B cell (primary cell): Measurements from ENCODE around the gene NPRL2. TPM values are rescaled to one million over a fixed set of nuclear protein-coding genes. Genes with fewer than 3 reads are reported as not detected.

ENCODE experiments used
- ATAC-seq: fragments of 200-7000 bp; cut with Tn5 transposase; one replicate; pipeline ENCODE4 v1.10.0; 2021; ENCODE audit warnings: low read depth, mild to moderate bottlenecking, moderate number of reproducible peaks, moderate library complexity
- CTCF ChIA-PET: fragments of 350-600 bp; sonication (Branson Sonifier 250); formaldehyde crosslinking; loops from one replicate; lab custom pipeline; 2021; ENCODE audit warnings: antibody characterized with exemption, inconsistent platforms; lab: Charles Lee
- POLR2A ChIA-PET: fragments of 350-600 bp; sonication (Branson Sonifier 250); formaldehyde crosslinking; loops from one replicate; lab custom pipeline; 2021; ENCODE audit warnings: antibody characterized with exemption; lab: Charles Lee
- DNase-seq: peaks from one replicate; pipeline ENCODE4 v3.0.0; 2013
- H2AFZ ChIP-seq: 2 replicates; pipeline ENCODE4 v1.6.1; 2012; ENCODE audit warnings: mild to moderate bottlenecking, low read depth, low read length; ENCODE audit not compliant: insufficient read depth, poor library complexity, severe bottlenecking
- H3K27ac ChIP-seq, 2 donors: 1 replicate in 1 of 2; 2 replicates in 1 of 2; pipeline ENCODE4 v1.5.1; 2012 to 2013; ENCODE audit warnings: low read length in 2 of 2, mild to moderate bottlenecking in 2 of 2, moderate library complexity in 1 of 2
- H3K27me3 ChIP-seq, 4 experiments: fragments of 200-600 bp in 1 of 4; sonication (generic) in 1 of 4; replicated peaks in 1 of 4; 1 replicate in 2 of 4; 2 replicates in 2 of 4; pipeline versions ENCODE4 v1.6.1 to v1.7.0; 2013 to 2016; ENCODE audit warnings: low read length in 3 of 4, mild to moderate bottlenecking in 2 of 4, mixed read lengths in 1 of 4, moderate library complexity in 1 of 4; ENCODE audit not compliant: insufficient read depth in 4 of 4, control insufficient read depth in 3 of 4; ENCODE audit errors: control extremely low read depth in 1 of 4
- H3K36me3 ChIP-seq, 2 experiments: replicated peaks in 1 of 2; 1 replicate in 1 of 2; 2 replicates in 1 of 2; pipeline versions ENCODE4 v1.6.1 to v1.7.1; 2013; ENCODE audit warnings: low read length in 1 of 2; ENCODE audit not compliant: insufficient read depth in 2 of 2, control insufficient read depth in 1 of 2; ENCODE audit errors: control extremely low read depth in 1 of 2, extremely low read depth in 1 of 2
- H3K4me1 ChIP-seq, 2 donors: fragments of 200-600 bp in 1 of 2; sonication (generic) in 1 of 2; 1 replicate in 1 of 2; 2 replicates in 1 of 2; pipeline versions ENCODE4 v1.5.1 to v1.6.1; 2013 to 2017; ENCODE audit warnings: low read length in 2 of 2; ENCODE audit not compliant: control insufficient read depth in 2 of 2, insufficient read depth in 2 of 2
- H3K4me2 ChIP-seq: replicated peaks from 2 replicates; pipeline ENCODE3; 2012; ENCODE audit warnings: mild to moderate bottlenecking, low read depth, low read length; ENCODE audit not compliant: poor library complexity, severe bottlenecking
- H3K4me3 ChIP-seq, 5 experiments: fragments of 200-600 bp in 1 of 5; sonication (generic) in 1 of 5; 1 replicate in 3 of 5; 2 replicates in 2 of 5; pipeline versions ENCODE4 v1.5.1 to v1.7.0; 2011 to 2016; ENCODE audit warnings: low read length in 4 of 5, mild to moderate bottlenecking in 4 of 5, low read depth in 2 of 5, control low read depth in 1 of 5, moderate library complexity in 1 of 5; ENCODE audit not compliant: insufficient read depth in 1 of 5; ENCODE audit errors: control extremely low read depth in 1 of 5, extremely low read depth in 1 of 5
- H3K79me2 ChIP-seq: fragments of 200-600 bp; sonication (generic); one replicate; pipeline ENCODE4 v1.6.0; 2016; ENCODE audit warnings: low read length; ENCODE audit not compliant: control insufficient read depth, insufficient read depth
- H3K9ac ChIP-seq: fragments of 200-600 bp; sonication (generic); 2 replicates; pipeline ENCODE4 v1.6.1; 2017; ENCODE audit warnings: mild to moderate bottlenecking, low read length, moderate library complexity
- H3K9me3 ChIP-seq, 3 donors: one replicate each; pipeline versions ENCODE4 v1.6.1 to v1.7.1; 2013; ENCODE audit warnings: low read length in 2 of 3; ENCODE audit not compliant: control insufficient read depth in 2 of 3, insufficient read depth in 1 of 3; ENCODE audit errors: control extremely low read depth in 1 of 3
- H4K20me1 ChIP-seq: 2 replicates; pipeline ENCODE4 v1.6.0; 2012; ENCODE audit warnings: mild to moderate bottlenecking, low read length; ENCODE audit not compliant: insufficient read depth, control insufficient read depth, poor library complexity, severe bottlenecking
- H3K27ac Mint-ChIP-seq: one replicate; pipeline ENCODE4 v1.8.0; 2021; ENCODE audit warnings: mixed read lengths
- H3K27me3 Mint-ChIP-seq: one replicate; pipeline ENCODE4 v1.8.0; 2021; ENCODE audit warnings: mixed read lengths
- H3K4me1 Mint-ChIP-seq: one replicate; pipeline ENCODE4 v1.8.0; 2021; ENCODE audit warnings: mixed read lengths
- H3K4me3 Mint-ChIP-seq: one replicate; pipeline ENCODE4 v1.8.0; 2021; ENCODE audit warnings: mixed read lengths
- H3K9me3 Mint-ChIP-seq: one replicate; pipeline ENCODE4 v1.8.0; 2022; ENCODE audit warnings: mixed read lengths; ENCODE audit not compliant: insufficient read depth
- EZH2 ChIP-seq: IDR thresholded peaks from 2 replicates; pipeline ENCODE4 v1.6.1; 2012; ENCODE audit warnings: borderline replicate concordance, low read depth, mild to moderate bottlenecking, moderate library complexity, low read length; ENCODE audit not compliant: insufficient read depth, poor library complexity, severe bottlenecking
- WGBS: methylation state at CpG from one replicate; pipeline ENCODE4 v1.1.5; 2013; ENCODE audit warnings: missing lambda C conversion rate; ENCODE audit not compliant: insufficient coverage; 5-methylcytosine and 5-hydroxymethylcytosine counted together
- intact Hi-C: fragments of 100-400 bp; cut with micrococcal nuclease; formaldehyde crosslinking; loops from one replicate; pipeline ENCODE4 v1.10.0; 2022
- polyA plus RNA-seq: library from polyadenylated mRNA; depleted of rRNA; stranded (reverse); fragments of >200 nt; gene quantifications from 2 replicates; pipeline ENCODE4 v1.2.3, GENCODE V29; 2012
- total RNA-seq, 2 donors: library from RNA; stranded (reverse); fragments of 120-200 nt in 1 of 2; gene quantifications; 1 replicate in 1 of 2; 2 replicates in 1 of 2; pipeline versions ENCODE4 v1.2.3 to v1.2.4, GENCODE V29; 2013 to 2022
- TF ChIP-seq, protein P1 (sequence below): fragments of 200-600 bp; IDR thresholded peaks from one replicate; pipeline ENCODE4 v1.8.0; 2022; ENCODE audit warnings: antibody characterized with exemption, mild to moderate bottlenecking

Gene NPRL2
- total and polyA plus RNA-seq, 2 donors (not counting 1 experiment from before 2014, with no cell fraction given) = 31.3 to 64.6 TPM

- Histone ChIP-seq H3K9me3 (no peaks in the 10 kb centered on the region), H3K36me3 (peaks cover 0 to 19% of the 10 kb centered on the region in 2 experiments), H3K79me2 (peaks cover 34% of the 10 kb centered on the region), H3K27ac (no peak overlapping the region), H3K4me2 (peak overlapping the region; percentile 91), H3K4me1 (peaks cover 27 to 52% of the 10 kb centered on the region in 2 donors), H3K4me3 (peak overlapping the region in 1 of 5 experiments; percentile 52), H4K20me1 (peaks cover 21% of the 10 kb centered on the region), H2AFZ (peak overlapping the region; percentile 62), H3K9ac (peak overlapping the region; percentile 55), H3K27me3 (no peaks in the 10 kb centered on the region)
- peaks cover 43% of the 10 kb centered on the region for H3K4me1 Mint-ChIP-seq
- no peak for DNase-seq
- ChIA-PET CTCF (interaction anchor here (0.8 to 1.1 kb wide), 2 partner anchors 10 to 197 kb away, joined by 3 read pairs; no protein-coding TSS in a partner anchor), POLR2A (interaction anchor here (1.0 to 1.6 kb wide), 2 partner anchors 15 to 53 kb away, joined by 4 to 8 read pairs; partner anchors contain the start of genes IFRD2 and TMEM115)
- no peaks in the 10 kb centered on the region for H3K27me3 Mint-ChIP-seq
- H3K27ac Mint-ChIP-seq = no peak overlapping the region
- intact Hi-C loops = loop anchor here (1.0 to 5.0 kb wide), 2 partner anchors 8 to 267 kb away; partner anchors contain the start of gene CISH
- TF ChIP-seq EZH2 = no peak
- TF ChIP-seq, protein P1, sequence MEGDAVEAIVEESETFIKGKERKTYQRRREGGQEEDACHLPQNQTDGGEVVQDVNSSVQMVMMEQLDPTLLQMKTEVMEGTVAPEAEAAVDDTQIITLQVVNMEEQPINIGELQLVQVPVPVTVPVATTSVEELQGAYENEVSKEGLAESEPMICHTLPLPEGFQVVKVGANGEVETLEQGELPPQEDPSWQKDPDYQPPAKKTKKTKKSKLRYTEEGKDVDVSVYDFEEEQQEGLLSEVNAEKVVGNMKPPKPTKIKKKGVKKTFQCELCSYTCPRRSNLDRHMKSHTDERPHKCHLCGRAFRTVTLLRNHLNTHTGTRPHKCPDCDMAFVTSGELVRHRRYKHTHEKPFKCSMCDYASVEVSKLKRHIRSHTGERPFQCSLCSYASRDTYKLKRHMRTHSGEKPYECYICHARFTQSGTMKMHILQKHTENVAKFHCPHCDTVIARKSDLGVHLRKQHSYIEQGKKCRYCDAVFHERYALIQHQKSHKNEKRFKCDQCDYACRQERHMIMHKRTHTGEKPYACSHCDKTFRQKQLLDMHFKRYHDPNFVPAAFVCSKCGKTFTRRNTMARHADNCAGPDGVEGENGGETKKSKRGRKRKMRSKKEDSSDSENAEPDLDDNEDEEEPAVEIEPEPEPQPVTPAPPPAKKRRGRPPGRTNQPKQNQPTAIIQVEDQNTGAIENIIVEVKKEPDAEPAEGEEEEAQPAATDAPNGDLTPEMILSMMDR = no peak
- H3K4me3 Mint-ChIP-seq = peak overlapping the region; percentile 77
- 94% methylated on average over 7 of the region's 8 CpGs for WGBS
- no peak for ATAC-seq
- H3K9me3 Mint-ChIP-seq = no peaks in the 10 kb centered on the region
These were observed 5.6 kb downstream of the NPRL2 start for GRCh38 chr3:50345008-50345407.
